Fibroblast of gingiva (primary cell): ENCODE results near the gene TAS1R1.
"Not testable (repeated sequence)": the region's sequence is repeated elsewhere in the genome, so short reads cannot be mapped to it uniquely, and the experiment has no call there.

Experiments used
- DNase-seq: peaks from one replicate; pipeline ENCODE4 v3.0.0-alpha.2; 2011; ENCODE audit warnings: low read depth

TAS1R1 gene

GRCh38 chr1:6591222-6591621 is 36.1 kb downstream of the TAS1R1 start:
- DNase-seq: no peak

GRCh38 chr1:6591644-6592043 is 36.5 kb downstream of the TAS1R1 start:
- DNase-seq: no peak

GRCh38 chr1:6592441-6592840 is 37.3 kb downstream of the TAS1R1 start:
- DNase-seq: no peak

GRCh38 chr1:6592865-6593593 is 37.9 kb downstream of the TAS1R1 start:
- DNase-seq: no peak

DNA sequence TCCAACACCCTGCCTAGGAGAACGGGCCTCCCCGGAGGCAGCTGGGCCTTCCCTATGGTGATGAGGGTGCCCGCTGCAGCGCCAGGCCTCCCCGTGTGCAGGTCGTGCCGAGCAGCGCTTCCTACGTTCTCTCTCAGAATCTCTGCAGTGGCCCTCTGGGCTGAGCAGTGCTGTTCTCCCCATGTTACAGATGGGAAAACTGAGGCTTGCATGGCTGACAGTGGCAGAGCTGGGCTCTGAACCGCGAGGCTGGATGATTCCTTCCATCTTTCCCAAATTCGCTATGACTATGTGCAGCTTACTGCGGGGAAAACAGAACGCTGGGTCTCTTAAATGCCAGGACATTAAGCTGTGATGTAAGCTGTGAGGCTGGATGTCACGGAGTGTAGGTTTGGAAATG is 38.7 kb downstream of the TAS1R1 start:
- no peak for DNase-seq

- DNase-seq: no peak
These were observed 40.1 kb downstream of the TAS1R1 start for GRCh38 chr1:6594977-6595740.

- no peak for DNase-seq
These were observed 41.2 kb downstream of the TAS1R1 start for GRCh38 chr1:6596351-6596750.

DNA sequence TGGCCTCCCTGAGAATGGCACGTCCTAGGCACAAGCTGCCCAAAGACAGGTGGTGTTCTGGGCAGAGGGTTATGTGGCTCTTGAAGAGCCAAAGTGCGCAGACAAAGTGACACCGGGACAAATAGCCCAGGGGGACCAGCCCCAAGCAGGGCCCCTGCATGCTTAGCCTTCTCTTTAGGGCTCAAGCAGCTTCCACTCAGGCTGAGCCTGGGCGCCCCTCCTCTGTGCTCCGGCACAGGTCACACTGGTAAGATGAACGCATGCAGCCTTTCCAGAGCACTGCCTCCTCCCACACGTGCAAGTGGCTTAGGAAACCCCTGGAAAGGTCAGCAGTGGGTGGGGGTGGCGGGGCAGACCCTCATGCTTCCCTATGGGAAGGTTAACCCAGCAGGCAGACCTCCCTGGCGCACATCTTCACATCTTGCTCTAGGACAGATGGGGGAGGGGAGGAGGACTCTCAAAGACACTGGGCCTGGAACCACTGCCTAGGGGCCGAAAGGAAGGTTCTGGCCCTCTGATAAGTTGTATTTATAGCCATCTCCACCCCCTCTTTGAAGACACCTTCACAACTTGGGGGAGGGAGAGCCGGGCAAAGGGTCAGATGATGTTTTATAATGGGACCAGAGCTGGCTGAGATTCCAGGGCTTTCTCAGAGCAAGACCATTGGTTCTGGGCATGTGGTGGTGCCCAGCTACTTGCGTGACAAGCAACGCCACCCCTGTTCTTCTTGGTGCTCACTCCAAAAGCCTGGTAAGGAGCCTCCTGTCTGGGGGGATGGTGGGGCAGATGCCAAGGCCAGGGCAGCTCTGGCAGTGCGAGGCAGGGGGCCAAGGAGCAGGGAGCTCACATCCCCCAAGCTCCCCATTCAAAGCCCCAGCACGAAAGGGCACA is 42.0 kb downstream of the TAS1R1 start:
- no peak for DNase-seq

GRCh38 chr1:6597777-6598131 is 42.6 kb downstream of the TAS1R1 start:
- DNase-seq: no peak

GRCh38 chr1:6599141-6599975 is 44.3 kb downstream of the TAS1R1 start:
- DNase-seq: no peak

DNA sequence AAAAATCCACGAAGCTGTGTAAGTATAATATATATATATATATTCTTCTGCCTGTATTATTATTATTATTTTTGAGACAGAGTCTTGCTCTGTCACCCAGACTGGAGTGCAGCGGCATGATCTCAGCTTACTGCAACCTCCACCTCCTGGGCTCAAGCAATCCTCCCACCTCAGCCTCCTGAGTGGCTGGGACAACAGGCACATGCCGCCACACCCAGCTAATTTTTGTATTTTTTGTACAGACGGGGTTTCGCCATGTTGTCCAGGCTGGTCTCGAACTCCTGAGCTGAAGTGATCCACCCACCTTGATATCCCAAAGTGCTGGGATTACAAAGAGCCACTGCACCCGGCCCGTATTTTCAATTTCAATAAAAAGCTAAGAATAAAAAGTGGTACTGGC is 44.9 kb downstream of the TAS1R1 start:
- DNase-seq: not testable (repeated sequence)

DNA sequence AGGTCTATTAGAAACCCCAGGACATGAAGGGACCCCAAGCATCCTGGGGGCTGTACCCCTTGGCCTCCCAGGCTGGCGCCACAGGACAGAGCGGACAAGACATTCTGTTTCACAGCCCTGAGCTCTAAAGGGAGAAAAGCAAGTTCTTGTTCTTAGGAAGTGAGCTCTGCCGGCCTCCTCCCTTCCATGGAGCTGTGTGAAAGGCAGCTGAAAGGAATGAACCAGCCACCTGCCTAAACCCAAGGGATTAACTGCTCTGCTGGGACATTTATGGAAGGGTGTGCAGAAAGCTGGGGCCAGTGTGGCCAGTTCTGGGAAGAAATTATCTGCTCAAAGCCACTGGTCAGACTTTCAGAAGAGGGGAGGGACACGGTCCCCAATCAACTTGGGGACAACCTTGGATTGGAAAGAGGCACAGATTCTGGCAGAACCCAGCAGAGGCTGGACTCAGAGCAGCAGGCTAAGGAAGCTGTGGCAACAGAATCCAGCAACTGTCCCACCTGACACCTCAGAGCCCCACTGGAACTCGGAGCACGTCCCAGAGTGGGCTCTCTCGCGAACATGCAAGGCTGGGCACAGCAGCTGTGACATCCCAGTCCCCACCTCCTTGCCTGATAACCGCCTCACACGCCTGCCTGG is 45.4 kb downstream of the TAS1R1 start:
- no peak for DNase-seq

DNA sequence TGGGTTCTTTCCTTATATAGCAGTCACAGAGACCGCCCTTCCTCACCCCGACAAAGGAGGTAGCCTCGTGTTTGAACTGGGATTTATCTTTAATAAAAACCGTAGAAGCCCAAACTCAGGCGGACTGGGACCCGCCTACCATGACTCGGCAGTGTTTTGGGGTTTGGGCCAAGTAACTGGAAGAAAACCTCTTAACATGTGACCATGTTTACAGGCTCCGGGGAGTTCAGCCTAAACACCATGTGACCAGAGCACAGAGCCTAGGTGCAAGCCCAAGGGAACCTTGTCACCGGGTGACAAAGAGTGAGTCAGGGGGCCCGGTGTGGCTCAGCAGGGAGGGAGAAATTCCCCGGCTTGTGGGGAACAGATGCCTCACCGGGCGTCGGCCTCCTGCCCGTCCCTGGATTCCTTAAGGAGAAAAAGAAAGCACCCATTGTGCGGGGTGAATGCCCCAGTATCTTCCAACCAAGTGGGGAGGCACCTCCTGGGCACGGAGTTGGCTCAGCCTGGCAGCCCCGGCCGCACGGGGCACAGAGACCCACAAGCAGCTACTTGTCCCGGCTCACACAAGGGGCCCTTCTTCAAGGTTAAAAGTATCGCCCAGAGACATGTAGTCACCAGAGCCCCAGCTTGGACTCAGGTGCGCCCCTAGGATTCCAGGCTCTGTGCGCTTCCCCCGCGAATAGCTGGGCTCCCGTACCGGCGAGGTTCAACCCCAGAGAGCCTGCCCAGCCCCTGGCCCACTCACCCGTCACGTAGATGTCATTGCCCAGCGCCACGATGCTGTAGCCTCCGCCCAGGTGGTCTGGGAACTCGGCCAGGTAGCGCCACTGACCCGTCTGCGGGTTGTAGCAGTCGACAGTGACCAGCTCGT is 46.2 kb downstream of the TAS1R1 start:
- DNase-seq: peak; percentile 90

GRCh38 chr1:6601923-6602668 is 47.0 kb downstream of the TAS1R1 start:
- no peak for DNase-seq

DNA sequence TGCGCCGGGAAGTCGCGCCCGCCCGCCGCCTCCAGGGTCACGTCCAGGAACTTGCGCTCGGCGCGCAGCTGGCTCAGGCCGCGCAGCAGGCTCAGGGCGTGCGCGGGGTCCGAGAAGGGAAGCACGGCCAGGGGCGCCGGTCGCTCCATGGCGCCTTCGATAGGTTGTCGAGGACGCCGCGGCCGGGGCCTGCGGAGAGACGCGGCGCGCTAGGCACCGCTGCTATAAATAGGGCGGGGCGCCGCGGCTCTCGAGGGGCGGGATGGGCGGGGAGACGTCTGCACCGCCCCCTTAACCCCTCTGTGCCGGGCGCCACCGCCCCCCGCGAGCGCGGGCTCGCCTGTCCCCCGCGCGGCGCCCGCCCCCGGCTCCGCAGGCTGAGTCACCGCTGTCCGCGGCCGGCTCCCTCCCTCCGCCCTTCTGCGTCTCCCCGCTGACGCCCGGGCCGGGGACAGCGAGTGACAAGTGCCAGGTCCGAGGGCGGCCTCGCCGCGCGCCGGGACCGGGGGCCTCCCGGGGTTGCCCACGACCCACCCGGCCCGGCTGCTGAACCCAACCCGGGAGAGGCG is 47.6 kb downstream of the TAS1R1 start, which contains the start of gene KLHL21:
KLHL21 (minus strand) TSS at position 201 of the 569 bp plus-strand sequence; CDS start at position 149, 52 bp downstream.
- peak; percentile 91 for DNase-seq

GRCh38 chr1:6603238-6603914 is 48.3 kb downstream of the TAS1R1 start:
- peak; percentile 72 for DNase-seq

DNA sequence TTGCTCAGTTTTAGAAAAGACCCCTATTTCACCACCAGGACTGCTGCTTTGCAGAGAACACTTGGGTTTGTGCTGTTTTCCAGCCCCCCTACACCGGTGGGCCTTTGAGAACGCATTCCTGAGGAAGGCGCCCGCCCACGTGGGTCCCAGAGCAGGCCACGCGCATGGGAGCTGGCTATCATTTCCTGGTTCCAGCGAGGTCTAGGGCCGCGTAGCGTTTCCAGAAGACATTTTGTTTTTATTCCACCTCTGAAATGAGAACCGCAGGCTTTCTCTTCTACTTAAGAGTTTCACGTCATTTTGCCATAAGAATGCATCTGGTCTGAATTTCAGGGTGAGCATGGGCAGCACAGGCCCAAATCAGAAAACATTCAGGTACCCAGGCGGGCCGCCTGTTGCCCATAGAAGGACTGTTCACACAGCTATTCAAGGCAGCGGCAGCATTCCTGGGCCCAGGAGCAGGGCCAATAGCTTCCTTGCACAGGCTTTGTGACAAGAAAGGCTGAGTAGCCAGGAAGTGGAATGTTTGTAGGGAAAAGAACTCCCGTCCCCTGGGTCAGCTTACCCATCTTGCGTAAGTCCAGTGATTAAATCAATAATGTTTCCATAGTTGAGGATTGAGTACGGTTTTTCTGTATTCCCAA is 48.9 kb downstream of the TAS1R1 start:
- peak; percentile 93 for DNase-seq
